Esophagus mucosa (tissue), 1 donor: ENCODE measurements around the gene COQ8B. TPM values are rescaled to one million over a fixed set of nuclear protein-coding genes. Genes with fewer than 3 reads are reported as not detected.

Source experiments
- ATAC-seq: fragments of 200-7000 bp; cut with Tn5 transposase; one replicate; pipeline ENCODE4 v1.9.1; 2020
- total RNA-seq: library from RNA; stranded (reverse); gene quantifications from one replicate; pipeline ENCODE4 v1.2.4, GENCODE V29; 2023
- donor health status: DM: yes; HTN: yes; CAD: no.

Gene COQ8B
- total RNA-seq, 1 donor from 2014 or later = 18.7 TPM

DNA sequence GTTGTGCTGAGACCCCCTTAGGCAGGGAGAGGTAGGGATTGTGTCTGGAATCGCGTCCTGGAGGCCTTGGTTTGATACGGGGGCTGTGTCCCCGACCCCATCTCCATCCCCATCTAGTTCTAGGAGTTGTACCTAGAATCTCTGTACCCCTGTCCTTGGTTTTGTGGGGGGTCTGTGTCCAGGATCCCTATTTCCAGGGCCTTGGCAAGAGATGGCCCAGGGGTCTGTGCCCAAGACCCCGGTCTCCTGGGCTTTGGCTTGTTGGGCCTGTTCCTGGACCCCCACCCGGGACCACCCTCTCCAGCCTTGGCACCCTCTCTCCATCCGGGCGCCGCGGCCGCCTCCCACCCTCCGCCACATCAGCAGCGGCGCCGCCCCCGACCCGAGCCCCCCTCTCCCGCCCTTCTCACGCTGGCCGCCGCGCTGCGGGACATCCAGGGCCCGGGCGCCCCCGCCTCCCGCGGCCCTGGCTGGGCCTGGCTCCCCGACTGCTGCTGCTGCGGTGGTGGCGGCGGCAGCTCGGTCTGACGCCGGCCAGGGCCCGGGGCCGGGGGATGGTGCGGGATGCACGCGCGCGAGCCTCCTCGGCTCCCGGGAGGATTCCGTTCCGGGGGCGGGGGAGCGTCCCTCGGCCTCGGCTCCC, 26.5 kb downstream of the COQ8B start, which contains the start of gene NUMBL:
Gene NUMBL, minus strand, starts transcription at position 602 of the 643 bp plus-strand sequence. Its CDS starts 168 bp downstream, at position 434.
- no peak for ATAC-seq

DNA sequence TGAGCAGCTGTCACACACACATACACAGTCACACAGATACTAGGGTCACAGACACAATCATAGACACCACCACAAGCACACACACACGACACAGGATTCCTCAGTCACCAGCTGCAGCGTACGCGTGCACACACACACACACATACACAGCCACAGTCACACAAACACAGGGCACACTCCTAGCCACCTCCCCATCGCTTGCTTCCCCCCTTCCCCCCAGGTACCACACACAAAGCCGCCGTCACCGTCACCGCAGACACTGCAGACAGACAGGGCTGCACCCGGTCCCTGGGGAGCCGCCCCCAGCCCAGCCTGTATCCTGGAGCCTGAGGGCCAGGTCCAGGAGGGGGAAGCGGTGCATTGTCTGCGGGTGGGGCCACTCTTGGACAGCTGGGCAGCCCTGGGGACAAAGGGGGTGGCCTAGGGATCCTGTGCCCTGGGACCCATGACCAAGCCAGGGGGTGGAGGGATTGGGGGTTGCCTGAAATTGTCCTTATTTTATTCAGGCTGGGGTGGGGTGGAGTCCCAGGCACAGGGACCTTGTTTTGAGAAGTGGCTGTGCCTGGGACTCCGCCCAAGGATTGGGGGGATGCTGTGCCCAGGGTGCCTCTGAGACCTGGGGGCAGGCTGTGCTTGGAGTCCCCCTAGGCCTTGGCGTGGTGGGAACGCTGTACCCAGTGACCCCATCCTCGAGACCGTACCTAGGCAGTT, 27.2 kb downstream of the COQ8B start:
- peak; percentile 24 for ATAC-seq

GRCh38 chr19:40688987-40689338, 27.7 kb downstream of the COQ8B start:
- no peak for ATAC-seq

- ATAC-seq = no peak
These were observed 28.4 kb downstream of the COQ8B start for GRCh38 chr19:40688309-40688708.

GRCh38 chr19:40687525-40688016, 29.1 kb downstream of the COQ8B start:
- ATAC-seq = peak; percentile 26

- ATAC-seq = no peak
These were observed 29.7 kb downstream of the COQ8B start for GRCh38 chr19:40686882-40687524.

- ATAC-seq = peak; percentile 58
These were observed 31.1 kb downstream of the COQ8B start for GRCh38 chr19:40685563-40685962.

DNA sequence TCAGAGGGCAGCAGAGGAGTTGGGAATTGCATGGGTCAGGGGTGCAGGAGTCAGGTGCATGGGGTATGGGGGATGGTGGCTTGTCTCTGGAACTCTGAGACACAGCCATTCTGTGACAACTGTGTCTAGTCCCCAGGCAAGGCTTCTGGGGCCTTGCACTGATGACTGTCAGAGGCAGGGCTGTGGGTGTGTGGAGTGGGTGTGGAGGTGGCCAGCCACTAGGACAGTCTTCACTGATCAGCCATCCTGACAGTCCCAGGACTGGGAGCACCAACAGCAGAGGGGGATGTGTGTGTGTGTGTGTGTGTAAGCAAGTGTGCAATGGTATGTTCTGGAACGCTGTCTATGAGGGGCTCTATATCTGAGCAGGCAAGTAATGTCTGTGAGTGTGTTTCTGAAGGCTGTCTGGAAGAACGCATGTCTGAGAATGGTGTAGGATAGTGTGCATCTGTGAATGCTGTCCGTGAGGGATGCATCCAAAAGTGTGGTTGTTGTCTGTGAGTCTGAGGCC, 31.6 kb downstream of the COQ8B start:
- peak; percentile 1 for ATAC-seq

GRCh38 chr19:40684280-40684679, 32.4 kb downstream of the COQ8B start:
- no peak for ATAC-seq

GRCh38 chr19:40683437-40683836, 33.2 kb downstream of the COQ8B start:
- ATAC-seq = no peak

- ATAC-seq = no peak
These were observed 34.2 kb downstream of the COQ8B start for GRCh38 chr19:40682431-40682964.

DNA sequence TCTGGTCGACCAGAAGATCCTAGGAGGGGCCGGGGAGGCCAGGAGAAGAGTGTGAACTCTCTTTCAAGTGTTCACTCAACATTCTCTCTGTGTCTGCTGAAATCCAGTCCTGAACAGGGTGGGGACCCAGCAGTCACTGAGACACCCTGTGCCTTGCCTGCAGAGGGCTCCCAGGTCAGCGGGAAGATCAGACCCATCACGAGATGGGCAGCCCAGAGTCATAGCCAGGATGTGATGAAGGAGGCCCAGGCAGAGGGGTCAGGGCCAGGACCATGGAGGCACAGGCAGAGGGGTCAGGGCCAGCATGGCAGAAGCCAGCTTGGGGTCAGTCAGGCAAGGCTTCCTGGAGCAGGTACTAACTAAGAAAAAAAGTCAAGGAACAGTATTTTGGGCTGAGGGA, 35.6 kb downstream of the COQ8B start:
- ATAC-seq = no peak

DNA sequence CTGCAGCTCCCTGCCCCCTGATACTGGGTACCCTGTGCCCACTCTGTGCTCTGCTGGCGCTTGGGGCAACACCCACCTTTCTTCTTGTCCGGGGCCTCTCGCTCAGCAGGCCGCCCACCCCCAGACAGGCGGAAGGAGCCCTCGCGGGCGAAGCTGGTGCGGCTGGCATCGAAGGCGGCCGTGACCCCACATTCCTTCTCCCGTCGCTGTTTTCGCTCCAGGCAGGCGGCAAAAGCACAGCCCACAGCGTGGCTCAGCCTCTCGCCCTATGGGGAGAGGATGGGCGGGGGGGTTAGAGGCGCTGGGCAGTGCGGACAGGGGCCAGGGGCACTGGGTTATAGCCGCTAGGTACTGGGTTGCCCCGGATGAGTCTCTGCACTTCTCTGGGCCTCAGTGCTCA, 39.5 kb downstream of the COQ8B start:
- ATAC-seq = no peak

DNA sequence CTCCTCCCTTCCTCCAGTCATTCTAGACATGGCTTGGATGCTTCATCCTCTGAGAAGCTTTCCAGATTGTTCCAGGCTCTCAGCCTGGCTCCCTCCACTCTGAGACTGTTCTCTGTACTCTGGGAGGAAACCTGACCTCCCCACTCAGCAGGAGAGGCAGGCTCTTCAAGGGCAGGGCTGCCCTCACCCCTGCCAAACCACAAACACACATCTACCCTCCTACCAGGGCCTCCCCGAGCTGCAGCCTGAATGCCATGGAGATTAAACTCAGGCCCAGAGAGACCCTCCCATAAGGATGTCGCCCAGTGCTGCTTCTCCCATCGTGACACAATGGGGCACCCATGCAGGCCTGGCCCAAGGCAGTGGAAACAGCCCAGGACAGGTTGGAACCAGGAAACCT, 42.4 kb downstream of the COQ8B start:
- ATAC-seq = peak; percentile 60

DNA sequence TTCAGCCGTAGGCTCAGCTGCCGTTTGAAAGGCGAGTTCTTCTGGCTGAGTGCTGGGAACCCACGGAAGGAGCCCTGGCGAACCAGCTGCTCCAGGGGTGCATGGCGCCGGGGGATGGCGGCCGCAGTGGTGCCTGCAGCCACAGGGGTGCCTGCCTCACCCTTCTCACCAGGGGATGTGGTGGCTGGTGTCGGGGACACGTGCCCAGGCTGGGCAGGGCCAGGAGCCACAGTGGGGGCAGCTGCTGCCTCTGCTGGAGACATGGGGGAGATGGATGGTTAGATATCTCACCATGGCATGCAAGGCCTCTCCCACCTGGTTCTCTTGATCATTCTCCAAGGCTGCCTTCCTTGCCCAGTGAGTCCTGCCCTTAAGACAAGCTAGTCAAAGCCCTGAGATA, 43.3 kb downstream of the COQ8B start:
- ATAC-seq = no peak

- ATAC-seq = no peak
These were observed 44.0 kb downstream of the COQ8B start for GRCh38 chr19:40672573-40673299.

DNA sequence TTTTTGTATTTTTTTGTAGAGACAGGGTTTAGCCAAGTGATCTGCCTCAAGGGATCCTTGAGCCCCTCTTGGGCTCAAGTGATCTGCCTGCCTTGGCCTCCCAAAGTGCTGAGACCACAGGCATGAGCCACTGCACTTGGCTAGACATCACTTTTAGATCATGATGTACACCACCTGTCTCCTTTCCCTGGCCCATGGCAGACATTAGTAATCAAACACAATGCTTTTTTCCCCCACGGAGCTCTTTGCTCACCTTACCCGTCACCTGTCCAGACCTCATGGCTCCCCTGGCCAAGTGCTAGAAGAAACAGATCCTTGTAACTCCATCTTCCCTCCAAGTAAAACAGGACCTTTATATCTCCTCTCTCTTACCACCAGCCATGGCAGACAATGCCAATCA, 44.6 kb downstream of the COQ8B start:
- no peak for ATAC-seq

- ATAC-seq = peak; percentile 21
These were observed 45.3 kb downstream of the COQ8B start for GRCh38 chr19:40671404-40671803.

DNA sequence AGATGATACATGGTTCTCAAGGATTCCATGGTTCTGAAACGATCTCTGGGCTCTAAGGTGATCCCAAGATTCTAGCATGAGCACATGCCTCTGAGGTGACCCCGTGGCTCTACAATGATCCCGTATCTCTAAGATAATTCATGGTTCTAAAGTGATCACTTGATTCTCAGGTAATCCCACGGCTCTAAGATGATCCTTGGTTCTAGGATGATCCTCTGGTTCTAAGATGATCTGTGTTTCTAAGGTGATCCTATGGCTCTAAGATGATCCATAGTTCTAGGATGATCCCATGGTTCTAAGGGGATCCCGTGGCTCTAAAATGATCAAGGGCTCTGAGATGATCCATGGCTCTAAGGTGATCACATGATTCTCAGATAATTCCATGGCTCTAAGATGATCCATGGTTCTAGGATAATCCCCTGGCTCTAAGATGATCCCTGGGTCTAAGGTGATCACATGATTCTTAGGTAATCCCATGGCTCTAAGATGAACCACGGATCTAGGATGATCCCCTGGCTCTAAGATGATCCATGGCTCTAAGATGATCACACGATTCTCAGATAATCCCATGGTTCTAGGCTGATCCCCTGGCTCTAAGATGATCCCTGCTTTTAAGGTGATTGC, 47.6 kb downstream of the COQ8B start:
- ATAC-seq = no peak

DNA sequence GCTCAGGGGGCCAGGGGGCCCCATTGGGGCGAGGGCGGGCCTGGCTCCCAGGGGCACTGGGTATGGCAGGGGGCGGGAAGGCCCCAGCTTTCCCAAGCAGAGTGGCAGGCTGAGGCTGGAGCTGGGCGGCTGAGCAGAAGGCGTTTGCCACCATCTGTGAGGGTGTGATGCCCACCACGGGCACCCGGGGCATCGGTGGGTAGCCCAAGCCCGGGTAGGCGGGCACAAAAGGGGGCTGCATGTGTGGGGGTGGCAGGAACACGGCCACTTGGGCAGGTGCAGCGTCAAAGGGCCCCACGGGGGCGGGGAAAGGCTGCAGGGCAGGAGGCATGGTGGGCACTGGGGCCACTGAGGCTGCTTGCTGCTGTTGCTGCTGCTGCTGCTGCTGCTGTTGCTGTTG, 49.1 kb downstream of the COQ8B start:
- ATAC-seq = no peak

DNA sequence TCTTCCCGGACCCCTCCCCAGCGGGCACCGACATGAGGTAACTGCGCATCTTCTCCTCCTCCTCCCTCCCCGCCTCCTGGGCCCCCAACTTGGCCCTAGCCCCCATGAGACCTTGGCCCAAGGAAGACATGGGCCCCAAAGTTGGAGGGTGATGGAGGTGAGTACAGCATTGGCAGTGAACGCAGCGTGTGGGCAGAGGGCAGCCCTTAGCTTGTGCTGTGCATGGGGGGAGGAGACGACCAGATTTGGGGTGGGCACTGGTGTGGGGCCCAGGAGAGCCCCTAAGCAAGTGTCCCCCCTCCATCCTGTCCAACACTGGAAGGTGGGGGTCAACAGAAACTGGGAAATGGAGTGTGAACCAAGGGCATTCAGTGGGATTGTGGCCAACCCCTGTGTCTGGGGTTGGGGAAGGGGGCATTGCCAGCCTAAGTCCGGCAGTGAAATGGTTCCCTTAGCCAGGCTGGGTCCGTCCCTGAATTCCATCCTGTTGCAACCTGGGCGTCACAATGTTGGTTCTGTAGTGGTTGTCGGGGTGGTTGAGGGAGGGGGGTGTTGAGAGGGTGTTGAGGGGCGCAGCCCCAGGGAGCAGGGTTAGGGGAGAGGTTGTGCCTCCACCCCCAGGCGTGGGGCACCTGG, 49.8 kb downstream of the COQ8B start:
- no peak for ATAC-seq
